Measurements from ENCODE around the gene FKBP2. TPM values are rescaled to one million over a fixed set of nuclear protein-coding genes. Genes with fewer than 3 reads are reported as not detected.
A peak's percentile ranks its signal among the peaks of the same experiment; 100 is the strongest.

The FKBP2 gene
- total RNA-seq, 1 experiment from 2014 or later, result 87.4 TPM

- H3K27me3 Mint-ChIP-seq (ENCODE audit: unreplicated experiment), result no peaks in the 10 kb centered on the region
- no peaks in the 10 kb centered on the region for H3K9me3 Mint-ChIP-seq (ENCODE audit: low read depth, unreplicated experiment)
- no TSS peak for BruUV-seq (replicated peaks)
- peaks cover 9% of the 10 kb centered on the region for H3K4me1 Mint-ChIP-seq (ENCODE audit: low read depth, unreplicated experiment)
- no peak overlapping the region for H3K4me3 Mint-ChIP-seq (ENCODE audit: low read depth, unreplicated experiment)
- peaks cover 73% of the 10 kb centered on the region for H3K36me3 Mint-ChIP-seq (ENCODE audit: insufficient read depth, unreplicated experiment)
- CTCF ChIA-PET, result interaction anchor here (0.6 to 0.7 kb wide), 2 partner anchors 13 to 40 kb away, joined by 3 read pairs; partner anchors contain the start of gene DNAJC4
- no peak for DNase-seq
- intact Hi-C loops (cut with micrococcal nuclease; ENCODE audit: unreplicated experiment), result no loop called here
- no peak for TF ChIP-seq CTCF (IDR thresholded peaks at IDR 0.05; ENCODE audit: unreplicated experiment)
- no peak overlapping the region for H3K27ac Mint-ChIP-seq (ENCODE audit: unreplicated experiment)
These were observed 24.0 kb upstream of the FKBP2 start for GRCh38 chr11:64216879-64217278.

- TF ChIP-seq CTCF (IDR thresholded peaks at IDR 0.05; ENCODE audit: unreplicated experiment), result no peak
- CTCF ChIA-PET, result no interaction called here
These were observed 22.1 kb upstream of the FKBP2 start for GRCh38 chr11:64218628-64219353.

GRCh38 chr11:64219354-64219684, 21.6 kb upstream of the FKBP2 start:
- Mint-ChIP-seq H3K4me1 (ENCODE audit: low read depth, unreplicated experiment) (peaks cover 9% of the 10 kb centered on the region), H3K9me3 (ENCODE audit: low read depth, unreplicated experiment) (no peaks in the 10 kb centered on the region), H3K27ac (ENCODE audit: unreplicated experiment) (peak overlapping the region; percentile 19), H3K4me3 (ENCODE audit: low read depth, unreplicated experiment) (no peak overlapping the region), H3K27me3 (ENCODE audit: unreplicated experiment) (no peaks in the 10 kb centered on the region), H3K36me3 (ENCODE audit: insufficient read depth, unreplicated experiment) (peaks cover 89% of the 10 kb centered on the region)
- intact Hi-C loops (cut with micrococcal nuclease; ENCODE audit: unreplicated experiment), result no loop called here
- no peak for DNase-seq
- TF ChIP-seq CTCF (IDR thresholded peaks at IDR 0.05; ENCODE audit: unreplicated experiment), result no peak
- BruUV-seq (replicated peaks), result no TSS peak
- CTCF ChIA-PET, result no interaction called here

More at GRCh38 chr11:64218628-64219353, 22.1 kb upstream of the FKBP2 start:
- H3K27me3 Mint-ChIP-seq (ENCODE audit: unreplicated experiment), result no peaks in the 10 kb centered on the region
- peaks cover 9% of the 10 kb centered on the region for H3K4me1 Mint-ChIP-seq (ENCODE audit: low read depth, unreplicated experiment)
- H3K27ac Mint-ChIP-seq (ENCODE audit: unreplicated experiment), result peak overlapping the region; percentile 19
- DNase-seq, result no peak
- no TSS peak for BruUV-seq (replicated peaks)
- no peaks in the 10 kb centered on the region for H3K9me3 Mint-ChIP-seq (ENCODE audit: low read depth, unreplicated experiment)
- H3K36me3 Mint-ChIP-seq (ENCODE audit: insufficient read depth, unreplicated experiment), result peaks cover 89% of the 10 kb centered on the region
- H3K4me3 Mint-ChIP-seq (ENCODE audit: low read depth, unreplicated experiment), result no peak overlapping the region
- intact Hi-C loops (cut with micrococcal nuclease; ENCODE audit: unreplicated experiment), result no loop called here

GRCh38 chr11:64219755-64220154, 21.1 kb upstream of the FKBP2 start:
- BruUV-seq (replicated peaks), result no TSS peak
- H3K36me3 Mint-ChIP-seq (ENCODE audit: insufficient read depth, unreplicated experiment), result peaks cover 90% of the 10 kb centered on the region
- no peak for DNase-seq

More at GRCh38 chr11:64219755-64220154, 21.1 kb upstream of the FKBP2 start:
- CTCF ChIA-PET, result interaction anchor here (0.6 kb wide), 1 partner anchor 1080 kb away, joined by 8 read pairs; no protein-coding TSS in a partner anchor
- Mint-ChIP-seq H3K4me3 (ENCODE audit: low read depth, unreplicated experiment) (no peak overlapping the region), H3K27me3 (ENCODE audit: unreplicated experiment) (no peaks in the 10 kb centered on the region), H3K9me3 (ENCODE audit: low read depth, unreplicated experiment) (no peaks in the 10 kb centered on the region), H3K27ac (ENCODE audit: unreplicated experiment) (no peak overlapping the region), H3K4me1 (ENCODE audit: low read depth, unreplicated experiment) (peaks cover 9% of the 10 kb centered on the region)
- no peak for TF ChIP-seq CTCF (IDR thresholded peaks at IDR 0.05; ENCODE audit: unreplicated experiment)
- intact Hi-C loops (cut with micrococcal nuclease; ENCODE audit: unreplicated experiment), result no loop called here

Measured in Calu3 (cell line).